NCI-H748 (cell line): ENCODE measurements around the gene GRM8.

Experiments used
- DNase-seq: peaks from one replicate; lab custom pipeline; 2025; ENCODE audit not compliant: unreplicated experiment; lab: John Stamatoyannopoulos, UW

GRM8 gene

DNA sequence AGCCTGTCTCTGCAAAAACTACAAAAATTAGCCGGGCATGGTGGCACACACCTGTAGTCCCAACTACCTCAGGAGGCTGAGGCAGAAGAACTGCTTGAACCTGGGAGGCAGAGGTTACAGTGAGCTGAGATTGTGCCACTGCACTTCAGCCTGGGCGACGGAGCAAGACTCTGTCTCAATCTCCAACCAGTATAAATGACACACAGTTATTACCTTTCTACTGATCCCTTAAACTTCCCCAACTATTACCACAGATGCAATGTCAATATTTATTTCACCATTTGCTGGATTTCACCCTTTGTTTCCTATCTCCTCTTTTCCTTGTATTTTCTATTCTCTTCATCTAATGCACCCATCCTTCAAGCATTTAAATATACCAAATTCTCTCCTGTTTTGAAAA lies 431.8 kb downstream of the GRM8 start:
- no peak for DNase-seq

DNA sequence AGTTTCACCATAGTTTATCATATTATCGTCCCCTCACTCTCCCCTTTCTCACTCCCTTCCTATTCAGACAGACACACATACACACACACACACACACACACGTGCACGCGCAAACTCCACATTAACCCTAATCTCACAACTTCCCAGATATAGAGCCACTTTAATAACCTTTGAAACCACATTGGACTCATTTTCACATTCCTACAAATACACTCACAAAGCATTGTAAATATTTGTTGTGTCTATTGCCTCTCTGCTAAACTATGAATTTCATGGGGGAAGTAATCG lies 433.6 kb downstream of the GRM8 start:
- no peak for DNase-seq

DNA sequence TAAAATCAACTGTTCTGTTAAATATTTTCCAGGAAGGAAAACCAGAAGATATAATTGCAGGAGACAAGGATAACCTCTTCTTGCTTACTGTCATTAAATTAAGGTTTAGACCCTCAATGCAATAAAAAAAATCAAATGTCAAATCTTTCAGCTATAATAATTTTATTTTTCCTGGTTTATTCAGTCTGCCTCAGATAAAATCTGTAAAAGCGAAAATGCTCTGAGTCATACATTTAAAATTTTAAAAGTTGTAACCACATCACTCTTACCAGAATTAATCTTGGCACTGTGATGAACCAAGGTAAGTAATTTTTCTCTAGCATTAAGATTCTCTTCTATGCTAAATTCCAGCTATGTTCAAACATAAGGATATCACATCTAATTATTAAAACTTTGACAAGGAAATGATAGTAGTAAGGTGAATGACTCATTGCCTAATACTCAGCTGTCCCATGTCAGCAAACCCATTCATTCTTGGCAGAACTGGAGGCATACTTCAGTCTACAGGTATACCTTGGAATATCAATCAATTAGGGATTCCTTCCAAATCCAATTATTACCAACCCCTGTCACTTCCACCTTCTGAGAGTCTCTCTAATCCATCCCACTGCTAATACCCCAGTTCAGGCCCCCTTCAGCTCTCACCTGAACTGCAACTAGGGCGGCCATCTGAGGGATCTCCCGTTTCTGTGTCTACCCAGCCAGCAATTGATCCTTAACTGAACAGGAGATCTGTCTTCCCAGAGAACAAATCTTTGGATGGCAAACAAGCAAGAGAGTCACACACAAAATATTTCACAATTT lies 434.1 kb downstream of the GRM8 start:
- DNase-seq, result no peak

DNA sequence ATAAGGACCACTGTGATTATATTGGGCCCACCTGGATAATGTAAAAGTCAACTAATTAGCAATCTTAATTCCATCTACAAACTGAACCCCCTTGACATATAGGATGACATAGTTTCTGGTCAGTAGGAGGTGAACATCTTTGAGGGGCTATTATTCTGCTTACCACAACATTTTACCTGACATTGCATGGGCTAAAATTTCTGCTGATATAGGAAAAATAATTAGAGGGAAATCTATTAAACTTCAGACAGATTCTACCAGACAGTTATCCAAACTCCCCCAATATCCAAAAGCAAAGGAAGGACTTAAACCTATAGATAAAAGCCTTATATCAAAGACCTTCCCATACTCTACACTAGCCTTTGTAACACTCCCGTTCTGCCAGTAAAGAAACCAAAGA lies 443.6 kb downstream of the GRM8 start:
- DNase-seq, result no peak

DNA sequence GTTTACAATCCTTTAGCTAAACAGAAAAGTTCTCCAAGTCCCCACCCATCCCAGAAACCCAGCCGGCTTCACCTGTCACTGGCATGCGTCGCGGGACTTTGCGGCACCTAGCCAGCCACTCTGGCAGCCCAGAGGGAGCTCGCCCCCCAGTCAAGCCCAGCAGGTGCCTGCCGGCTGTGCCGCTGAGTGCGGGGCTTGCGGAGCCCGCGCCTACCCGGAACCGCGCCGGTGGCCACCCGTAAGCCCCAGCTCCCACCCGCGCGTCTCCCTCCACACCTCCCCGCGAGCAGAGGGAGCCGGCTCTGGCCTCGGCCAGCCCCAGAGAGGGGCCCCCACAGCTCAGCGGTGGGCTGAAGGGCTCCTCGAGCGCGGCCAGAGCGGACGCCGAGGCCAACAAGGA lies 446.1 kb downstream of the GRM8 start:
- no peak for DNase-seq

DNA sequence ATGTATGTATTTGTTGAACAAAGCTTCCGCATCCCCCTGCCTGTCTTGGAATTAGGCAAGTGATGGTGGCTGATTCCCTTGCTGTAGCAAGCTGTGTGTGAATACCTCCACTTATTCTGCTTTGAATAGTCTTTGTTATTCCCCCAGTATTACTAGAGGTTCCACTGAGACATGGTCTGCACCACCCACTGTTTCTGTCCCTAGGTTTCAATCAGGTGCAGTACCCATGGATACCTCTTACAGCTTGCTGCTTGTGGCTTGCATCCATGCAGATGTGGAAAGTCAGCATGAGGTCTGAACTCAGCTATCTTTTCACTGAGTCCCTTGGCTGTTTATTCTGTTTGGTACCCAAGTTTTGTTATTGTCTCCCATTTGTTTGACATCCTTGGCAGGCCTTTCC lies 447.4 kb downstream of the GRM8 start:
- no peak for DNase-seq

DNA sequence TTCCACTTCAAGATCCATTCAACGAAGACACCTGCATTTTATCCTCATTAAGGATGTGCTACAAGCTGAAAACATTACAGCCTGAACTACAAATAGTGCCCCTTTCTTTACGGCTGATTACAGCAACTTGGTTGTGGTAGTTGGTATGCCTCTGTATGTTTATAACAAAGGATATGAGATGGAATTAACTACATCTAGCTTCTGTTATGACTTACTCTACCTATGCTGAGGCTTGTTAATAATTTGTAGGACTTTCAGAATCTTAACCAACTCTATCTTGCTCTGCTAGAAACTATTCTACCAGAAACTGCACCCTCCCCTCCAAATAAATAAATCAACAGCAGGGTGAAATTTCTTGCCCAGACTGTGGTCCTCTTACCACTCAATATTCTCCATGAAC lies 448.1 kb downstream of the GRM8 start:
- DNase-seq, result no peak

DNA sequence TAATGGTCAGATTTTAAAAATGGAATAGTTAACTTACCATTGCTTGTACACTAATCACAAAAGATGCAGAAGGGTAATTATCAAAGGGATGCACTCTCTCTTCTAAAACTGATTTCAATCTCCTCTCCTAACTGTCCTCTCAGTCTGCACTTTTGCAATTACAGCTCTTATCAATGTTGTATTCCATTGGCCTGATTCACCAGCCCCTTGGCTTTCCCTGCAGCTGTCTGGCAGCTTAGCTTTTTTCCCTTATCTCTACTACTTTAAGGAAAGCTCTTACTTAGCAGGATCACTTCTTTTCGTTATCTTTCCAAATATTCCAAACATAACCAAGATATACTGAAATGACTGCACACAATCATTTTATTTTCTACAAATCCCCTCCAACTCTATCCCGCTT lies 448.8 kb downstream of the GRM8 start:
- no peak for DNase-seq

DNA sequence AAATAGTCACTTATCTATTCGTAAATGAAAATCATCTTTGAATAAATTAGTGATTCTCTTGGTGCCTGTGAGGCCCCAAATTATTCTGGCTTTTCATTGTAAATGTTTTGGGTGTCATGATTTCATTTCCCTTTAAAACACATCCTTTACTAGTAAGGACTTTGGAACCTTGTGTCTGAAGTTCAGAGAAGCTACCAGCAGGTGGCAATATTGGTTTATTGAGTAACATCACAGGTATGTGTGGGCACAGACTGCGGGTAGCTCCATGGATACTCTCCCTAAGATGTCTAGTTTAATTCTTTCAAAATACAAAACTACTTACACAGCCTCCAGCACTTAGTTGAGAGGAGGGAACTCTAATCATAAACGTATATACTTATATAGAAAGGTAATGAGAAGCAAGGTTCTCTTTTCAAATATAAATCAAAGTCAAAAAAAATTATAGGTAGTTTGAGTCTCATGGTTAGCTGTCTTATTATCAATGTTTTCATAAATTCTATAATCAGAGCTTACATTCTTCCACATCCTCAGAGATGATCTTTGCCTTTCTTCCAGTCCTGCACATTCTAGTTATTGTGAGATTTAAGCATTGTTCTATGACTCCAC lies 449.6 kb downstream of the GRM8 start:
- DNase-seq, result peak; percentile 82

DNA sequence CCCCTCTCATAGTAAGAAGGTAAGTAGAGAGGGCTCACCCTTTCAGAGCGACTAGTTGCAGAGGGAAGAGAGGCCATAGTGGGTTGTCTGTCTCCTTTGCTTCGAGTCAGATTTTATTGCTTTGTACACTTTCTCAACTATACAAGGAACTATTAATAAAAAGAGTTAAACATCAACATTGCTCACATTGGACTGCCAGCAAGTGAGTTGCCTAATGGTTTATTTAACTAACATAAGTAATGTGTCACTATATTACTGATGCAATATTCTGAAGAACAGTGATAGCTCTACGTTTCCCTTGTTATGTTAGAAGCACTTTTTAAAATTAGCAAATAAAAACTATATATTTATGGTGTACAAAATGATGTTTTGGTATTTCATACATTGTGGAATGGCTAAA lies 451.0 kb downstream of the GRM8 start:
- DNase-seq, result no peak

DNA sequence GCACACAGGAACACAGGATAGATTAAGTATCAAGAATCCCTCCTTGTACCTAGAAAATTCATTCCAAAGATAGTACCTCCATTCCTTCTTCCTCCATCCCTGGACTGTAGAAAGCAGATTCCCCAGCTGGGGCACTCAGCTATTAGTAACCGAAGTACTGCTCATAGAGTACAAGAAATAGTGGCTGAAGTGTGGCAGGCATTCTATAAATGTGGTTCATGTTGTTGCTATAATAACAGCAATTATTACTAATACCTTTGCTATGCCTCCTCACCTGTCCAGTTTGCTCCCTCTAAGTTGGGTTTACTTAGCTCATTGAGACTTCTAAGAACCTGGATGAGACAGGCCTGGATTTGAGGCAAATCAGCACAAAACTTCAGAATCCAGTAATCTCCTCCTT lies 453.2 kb downstream of the GRM8 start:
- DNase-seq, result no peak

DNA sequence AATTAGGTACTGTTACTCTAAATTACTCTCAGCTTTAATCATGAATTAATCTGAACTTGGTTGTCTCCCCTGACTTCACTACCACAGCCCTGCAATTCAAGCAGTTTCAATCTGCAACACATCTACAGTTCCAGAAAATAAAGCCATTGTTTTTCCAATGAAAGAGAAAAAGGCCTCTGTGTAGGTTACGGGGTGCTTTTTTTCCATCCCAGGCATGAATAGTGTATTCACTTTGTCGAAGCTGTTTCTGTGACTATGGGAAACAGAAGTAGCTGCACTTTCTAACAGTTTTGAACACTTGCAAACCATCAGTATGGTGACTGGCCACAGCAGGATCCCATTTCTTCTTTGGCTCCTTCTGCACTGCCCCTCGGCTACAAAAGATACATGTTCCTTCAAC lies 460.2 kb downstream of the GRM8 start:
- no peak for DNase-seq

DNA sequence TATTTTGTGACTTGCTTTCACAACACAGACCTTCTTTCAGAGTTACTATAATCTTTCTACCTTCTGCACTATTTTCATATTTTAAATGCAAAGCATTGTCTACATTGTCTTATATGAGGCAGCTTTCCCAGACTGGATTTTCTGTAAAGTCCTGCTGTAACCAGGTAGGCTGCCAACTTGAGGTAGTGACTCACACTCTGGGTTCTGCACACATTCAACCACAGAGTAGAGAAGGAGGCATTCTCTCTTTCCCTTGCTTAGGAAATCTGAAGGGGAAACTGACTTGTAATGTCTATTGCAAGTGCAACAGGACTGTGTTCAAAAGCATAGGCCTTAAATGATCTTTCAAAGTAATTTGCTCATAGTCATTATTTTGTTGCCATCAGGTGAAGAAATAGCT lies 461.4 kb downstream of the GRM8 start:
- no peak for DNase-seq

DNA sequence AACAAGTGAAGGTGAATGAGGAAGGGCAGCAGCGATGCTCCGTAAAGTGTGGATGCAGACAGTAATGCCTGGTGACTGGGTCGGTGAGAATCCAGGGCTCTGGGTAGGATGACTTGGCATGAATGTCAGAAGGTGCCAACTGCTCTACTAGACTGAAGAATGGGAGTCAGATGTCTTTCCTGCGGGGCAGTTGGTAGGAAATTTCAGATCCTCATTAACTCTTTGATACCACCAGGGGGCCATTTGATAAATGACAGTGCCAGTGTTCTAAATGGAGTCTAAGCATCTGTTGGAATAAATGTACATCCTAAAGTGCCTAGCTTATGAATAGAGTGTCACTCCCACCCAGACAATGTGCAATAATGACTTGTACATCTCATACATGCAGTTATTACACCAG lies 462.0 kb downstream of the GRM8 start:
- peak; percentile 74 for DNase-seq

DNA sequence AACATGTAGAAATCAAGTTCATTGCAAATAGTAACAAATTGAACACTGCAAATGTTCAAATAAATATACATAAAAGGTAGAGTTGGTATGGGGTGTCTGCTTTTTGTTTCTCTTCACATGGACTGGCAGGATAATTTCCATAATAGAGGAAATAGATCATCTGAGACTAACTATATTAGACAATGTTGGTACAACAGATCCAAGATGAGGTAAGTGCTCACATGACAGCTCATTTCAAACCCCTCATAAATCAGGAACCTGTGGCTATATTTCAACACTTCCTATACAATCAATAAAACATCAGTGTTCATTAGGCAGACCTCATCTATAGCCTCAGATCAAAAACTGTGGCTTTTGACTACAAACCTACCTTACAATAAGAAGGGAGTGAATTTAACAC lies 469.1 kb downstream of the GRM8 start:
- DNase-seq, result no peak

DNA sequence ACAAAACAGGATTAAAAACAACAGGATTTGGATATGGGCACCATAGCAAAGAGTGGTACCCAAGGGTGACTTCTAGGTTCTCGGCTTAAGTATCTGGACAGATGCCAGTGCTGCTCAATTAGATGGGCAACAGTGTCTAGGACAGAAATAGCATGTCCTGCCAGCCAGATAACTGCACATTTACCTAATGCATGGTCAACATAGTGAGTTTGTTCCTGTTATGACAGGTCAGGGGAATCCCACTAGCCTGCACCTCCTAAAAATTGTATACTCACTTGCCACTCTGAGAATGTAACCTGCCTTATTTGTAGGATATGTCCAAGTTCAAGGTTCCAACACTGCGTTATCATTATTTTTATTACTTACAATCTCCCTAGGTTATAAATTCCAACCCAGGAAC lies 471.7 kb downstream of the GRM8 start:
- DNase-seq, result peak; percentile 46

DNA sequence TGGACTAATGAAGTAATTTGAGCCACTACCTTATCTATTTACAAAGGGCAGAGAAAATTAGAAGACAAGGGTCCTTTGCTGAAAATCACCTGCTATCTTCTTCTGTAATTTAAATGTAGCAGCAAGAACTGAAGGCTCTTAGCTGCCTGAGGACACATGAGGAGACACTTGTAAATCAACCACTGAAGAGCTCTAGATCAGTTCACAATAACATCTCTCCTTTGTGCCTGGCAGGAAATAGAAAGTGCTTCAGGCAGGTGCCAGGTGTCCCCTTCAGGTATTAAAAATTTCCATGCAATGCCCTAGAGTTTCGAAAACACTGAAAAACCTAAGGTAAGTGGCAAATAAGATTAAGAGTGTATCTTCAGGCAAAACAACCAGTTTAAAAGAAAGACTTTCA lies 474.6 kb downstream of the GRM8 start:
- peak; percentile 96 for DNase-seq

DNA sequence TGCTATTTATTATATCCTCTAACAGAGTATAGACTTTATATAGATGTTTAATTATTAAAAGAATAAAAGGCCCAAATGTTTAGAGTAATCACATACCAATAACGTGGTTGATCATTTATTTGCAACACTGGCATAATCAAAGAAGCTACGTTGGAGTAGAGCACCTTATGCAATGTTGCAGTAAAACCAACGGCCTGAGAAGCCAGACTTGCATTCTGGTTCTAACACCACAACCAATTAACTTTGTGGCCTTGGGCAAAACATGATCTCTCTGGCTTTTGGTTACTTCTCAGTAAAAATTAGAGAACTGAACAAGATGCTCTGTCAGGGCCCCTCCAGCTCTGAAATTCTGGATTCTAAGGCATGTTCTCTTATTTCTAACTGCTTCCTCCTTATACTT lies 476.2 kb downstream of the GRM8 start:
- DNase-seq, result peak; percentile 3

DNA sequence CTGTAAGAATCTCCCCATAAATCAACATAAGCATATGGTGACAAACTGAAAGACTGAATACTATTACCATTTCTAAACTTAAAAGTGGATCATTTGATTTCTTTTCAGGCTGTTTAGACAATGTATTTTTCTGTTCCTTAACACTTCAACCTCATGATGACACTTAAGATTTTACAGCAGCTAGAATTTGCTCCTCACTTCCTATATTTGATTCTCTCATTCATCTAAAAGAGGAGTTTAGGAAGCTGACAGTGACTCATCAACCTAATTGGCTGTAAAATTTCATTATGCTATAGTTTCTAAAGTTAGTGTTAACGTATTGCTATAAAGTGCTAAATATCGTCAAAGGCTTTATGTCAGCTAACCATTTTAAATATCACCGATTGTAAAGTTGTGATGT lies 478.7 kb downstream of the GRM8 start:
- DNase-seq, result no peak

DNA sequence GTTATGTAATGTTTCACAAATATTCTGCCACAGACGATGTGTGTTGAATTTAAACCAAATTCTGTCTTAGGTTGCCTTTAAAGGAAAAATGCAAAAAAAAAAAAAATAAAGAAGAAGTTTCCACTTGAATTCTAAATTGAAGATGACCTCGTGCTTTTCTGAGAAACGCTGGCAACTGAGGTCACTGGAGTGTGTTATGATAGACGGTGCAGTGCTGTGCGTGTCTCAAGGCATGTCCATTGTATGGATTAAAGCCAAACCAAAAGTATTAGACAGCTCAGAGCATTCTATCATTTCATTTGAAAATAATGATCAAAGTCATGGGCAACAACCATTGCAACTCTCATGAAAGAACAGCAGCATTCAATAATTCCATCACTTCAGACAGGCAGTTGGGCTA lies 483.9 kb downstream of the GRM8 start:
- no peak for DNase-seq

DNA sequence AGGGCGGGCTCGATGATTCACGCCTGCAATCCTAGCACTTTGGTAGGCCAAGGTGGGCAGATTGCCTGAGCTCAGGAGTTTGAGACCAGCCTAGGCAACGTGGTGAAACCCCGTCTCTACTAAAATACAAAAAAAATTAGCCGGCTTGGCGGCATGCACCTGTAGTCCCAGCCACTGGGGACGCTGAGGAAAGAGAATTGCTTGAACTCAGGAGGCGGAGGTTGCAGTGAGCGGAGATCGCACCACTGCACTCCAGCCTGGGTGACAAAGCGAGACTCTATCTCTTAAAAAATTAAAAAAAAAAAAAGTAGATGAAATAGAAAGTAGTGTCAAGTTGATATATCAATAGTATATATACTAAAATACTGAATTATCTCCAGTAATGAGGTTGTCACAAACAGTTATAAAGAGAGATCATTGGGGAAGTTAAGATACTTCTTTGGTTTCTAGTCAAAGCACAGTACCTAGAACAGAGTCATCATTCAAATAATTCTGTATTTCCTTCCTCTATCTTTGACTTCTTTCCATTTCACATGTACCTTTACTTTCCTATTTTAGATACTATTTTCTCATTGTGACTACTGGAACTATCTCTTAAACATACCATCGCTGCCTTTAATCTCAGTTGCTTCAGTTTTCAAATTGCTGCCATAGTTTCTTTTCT lies 491.7 kb downstream of the GRM8 start:
- no peak for DNase-seq

DNA sequence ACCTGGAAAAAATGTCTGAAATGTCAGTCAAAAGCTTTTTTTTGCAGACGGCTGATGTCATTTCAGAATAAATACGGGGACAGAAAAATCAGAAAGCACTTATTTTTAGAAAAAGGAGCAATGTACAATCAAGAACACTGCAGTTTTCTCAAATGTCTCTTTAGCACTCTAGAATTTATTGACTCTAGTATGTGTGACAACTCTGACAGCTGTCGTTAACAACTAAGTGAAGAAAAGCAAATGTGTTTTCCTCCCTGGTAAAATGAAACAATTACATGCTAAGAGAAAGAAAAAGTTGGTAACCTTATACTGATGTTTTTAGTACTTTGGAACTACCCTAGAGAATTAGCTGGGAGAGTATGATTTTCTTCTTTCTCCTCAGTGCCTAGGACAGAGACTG lies 497.4 kb downstream of the GRM8 start:
- DNase-seq, result no peak
